ENCODE measurements around the gene NUAK2. TPM values are rescaled to one million over a fixed set of nuclear protein-coding genes. Genes with fewer than 3 reads are reported as not detected.

NUAK2 gene
- total RNA-seq, 1 experiment from 2014 or later = 2.2 TPM

GRCh38 chr1:205275916-205276688 lies 45.4 kb downstream of the NUAK2 start:
- no peak for DNase-seq (ENCODE audit: low read depth)

- DNase-seq (ENCODE audit: low read depth) = no peak
These were observed 46.4 kb downstream of the NUAK2 start for GRCh38 chr1:205275133-205275532.

- DNase-seq (ENCODE audit: low read depth) = no peak
These were observed 47.4 kb downstream of the NUAK2 start for GRCh38 chr1:205274041-205274691.

GRCh38 chr1:205273551-205273982 lies 48.0 kb downstream of the NUAK2 start:
- DNase-seq (ENCODE audit: low read depth) = peak; percentile 70

- DNase-seq (ENCODE audit: low read depth) = no peak
These were observed 49.0 kb downstream of the NUAK2 start for GRCh38 chr1:205272536-205272935.

- no peak for DNase-seq (ENCODE audit: low read depth)
These were observed 49.8 kb downstream of the NUAK2 start for GRCh38 chr1:205271745-205272144.

GRCh38 chr1:205271277-205271676 lies 50.3 kb downstream of the NUAK2 start:
- DNase-seq (ENCODE audit: low read depth) = no peak

GRCh38 chr1:205270764-205271163 lies 50.8 kb downstream of the NUAK2 start:
- DNase-seq (ENCODE audit: low read depth) = peak; percentile 83

GRCh38 chr1:205270271-205270670 lies 51.3 kb downstream of the NUAK2 start:
- DNase-seq (ENCODE audit: low read depth) = no peak

GRCh38 chr1:205269711-205270110 lies 51.8 kb downstream of the NUAK2 start:
- DNase-seq (ENCODE audit: low read depth) = no peak

GRCh38 chr1:205268846-205269680 lies 52.5 kb downstream of the NUAK2 start:
- DNase-seq (ENCODE audit: low read depth) = no peak

- DNase-seq (ENCODE audit: low read depth) = no peak
These were observed 54.1 kb downstream of the NUAK2 start for GRCh38 chr1:205267306-205267902.

- DNase-seq (ENCODE audit: low read depth) = no peak
These were observed 54.8 kb downstream of the NUAK2 start for GRCh38 chr1:205266611-205267305.

- peak; percentile 34 for DNase-seq (ENCODE audit: low read depth)
These were observed 57.9 kb downstream of the NUAK2 start for GRCh38 chr1:205263580-205264190.

- peak; percentile 58 for DNase-seq (ENCODE audit: low read depth)
These were observed 58.8 kb downstream of the NUAK2 start for GRCh38 chr1:205262731-205263171.

- peak; percentile 59 for DNase-seq (ENCODE audit: low read depth)
These were observed 59.4 kb downstream of the NUAK2 start for GRCh38 chr1:205261946-205262691.

GRCh38 chr1:205260948-205261732 lies 60.4 kb downstream of the NUAK2 start:
- DNase-seq (ENCODE audit: low read depth) = peak; percentile 81

GRCh38 chr1:205259998-205260397 lies 61.5 kb downstream of the NUAK2 start:
- no peak for DNase-seq (ENCODE audit: low read depth)

GRCh38 chr1:205259324-205259832 lies 62.2 kb downstream of the NUAK2 start:
- no peak for DNase-seq (ENCODE audit: low read depth)

All from HT1080 (cell line).